ENCODE measurements around the gene A1BG. TPM values are rescaled to one million over a fixed set of nuclear protein-coding genes. Genes with fewer than 3 reads are reported as not detected.

The A1BG gene
- total and polyA plus RNA-seq, 10 donors = 10.8 to 76.5 (median 34.6) TPM

- Histone ChIP-seq H3K9me3 (no peaks in the 10 kb centered on the region), H3K4me1 (peaks cover 21 to 44% (median 35%) of the 10 kb centered on the region in 6 donors), H3K27ac (peak overlapping the region in 5 of 8 donors; percentile 21 to 51 (median 36)), H3K27me3 (replicated peaks in 1 of 7) (peaks cover 0 to 27% (median 10%) of the 10 kb centered on the region in 7 donors), H3K36me3 (peaks cover 0 to 6% (median 0%) of the 10 kb centered on the region in 6 donors), H3K4me3 (peak overlapping the region; percentile 30 to 70 (median 50))
- TF ChIP-seq CTCF (IDR thresholded peaks at IDR 0.05 in 8 of 11, conservative IDR thresholded peaks at IDR 0.05 in 3 of 11) = no peak
- peak in 2 of 3 donors; percentile 3 to 6 for TF ChIP-seq POLR2AphosphoS5 (IDR thresholded peaks at IDR 0.05)
- DNase-seq = no peak
- WGBS, 5 donors = 26 to 45% (median 39%) methylated on average over 40 to 75 of the region's 75 CpGs
- intact Hi-C loops (cut with DNase I; ENCODE audit: low total_unique reads) = no loop called here
Measured at GRCh38 chr19:58356766-58357480, 3.6 kb upstream of the A1BG start.

DNA sequence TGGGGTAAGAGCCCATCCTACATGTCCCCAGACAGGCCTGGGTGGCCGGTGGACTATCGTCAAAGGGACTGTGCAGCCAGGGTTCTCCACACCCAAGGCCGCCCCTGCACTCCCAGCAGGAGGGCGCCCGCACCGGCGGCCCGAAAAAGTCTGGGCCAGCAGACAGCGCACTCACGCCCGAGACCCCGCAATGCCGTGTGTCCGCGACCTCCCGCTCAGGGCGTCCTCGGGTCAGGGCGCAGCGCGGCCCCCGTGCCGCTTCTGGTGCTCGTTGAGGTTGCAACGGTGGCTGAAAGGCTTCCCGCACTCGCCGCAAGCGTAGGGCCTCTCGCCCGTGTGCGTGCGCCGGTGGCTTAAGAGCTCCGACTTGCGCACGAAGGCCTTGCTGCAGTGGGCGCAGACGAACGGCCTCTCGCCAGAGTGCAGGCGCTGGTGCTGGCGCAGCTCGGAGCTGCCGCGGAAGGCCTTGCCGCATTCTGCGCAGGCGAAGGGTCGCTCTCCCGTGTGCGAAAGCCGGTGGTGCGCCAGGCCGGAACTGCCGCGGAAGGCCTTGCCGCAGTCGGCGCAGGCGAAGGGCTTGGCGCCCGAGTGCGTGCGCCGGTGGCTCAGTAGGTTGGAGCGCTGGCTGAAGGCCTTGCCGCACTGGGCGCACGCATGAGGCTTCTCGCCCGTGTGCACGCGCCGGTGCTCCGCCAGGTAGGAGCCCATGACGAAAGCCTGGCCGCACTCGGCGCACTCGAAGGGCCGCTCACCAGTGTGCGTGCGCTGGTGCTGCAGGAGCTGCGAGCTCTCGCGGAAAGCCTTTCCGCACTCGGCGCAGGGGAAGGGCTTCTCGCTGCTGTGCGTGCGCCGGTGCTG, 2.8 kb upstream of the A1BG start:
- H3K27me3 ChIP-seq (replicated peaks in 1 of 7) = peaks cover 0 to 34% (median 10%) of the 10 kb centered on the region in 7 donors
- no peak for DNase-seq
- intact Hi-C loops (cut with DNase I; ENCODE audit: low total_unique reads) = no loop called here
- TF ChIP-seq POLR2AphosphoS5 (IDR thresholded peaks at IDR 0.05) (peak; percentile 33 to 80 (median 71)), POLR2A (IDR thresholded peaks at IDR 0.05) (no peak)
- WGBS, 5 donors = 7 to 16% (median 10%) methylated on average over 19 to 94 of the region's 94 CpGs
- H3K36me3 ChIP-seq = peaks cover 0 to 10% (median under 1%) of the 10 kb centered on the region in 6 donors
- no peaks in the 10 kb centered on the region for H3K9me3 ChIP-seq
- H3K4me1 ChIP-seq = peaks cover 18 to 37% (median 28%) of the 10 kb centered on the region in 6 donors
- H3K4me3 ChIP-seq = peak overlapping the region; percentile 30 to 70 (median 50)
- H3K27ac ChIP-seq = peak overlapping the region in 5 of 8 donors; percentile 21 to 51 (median 36)

DNA sequence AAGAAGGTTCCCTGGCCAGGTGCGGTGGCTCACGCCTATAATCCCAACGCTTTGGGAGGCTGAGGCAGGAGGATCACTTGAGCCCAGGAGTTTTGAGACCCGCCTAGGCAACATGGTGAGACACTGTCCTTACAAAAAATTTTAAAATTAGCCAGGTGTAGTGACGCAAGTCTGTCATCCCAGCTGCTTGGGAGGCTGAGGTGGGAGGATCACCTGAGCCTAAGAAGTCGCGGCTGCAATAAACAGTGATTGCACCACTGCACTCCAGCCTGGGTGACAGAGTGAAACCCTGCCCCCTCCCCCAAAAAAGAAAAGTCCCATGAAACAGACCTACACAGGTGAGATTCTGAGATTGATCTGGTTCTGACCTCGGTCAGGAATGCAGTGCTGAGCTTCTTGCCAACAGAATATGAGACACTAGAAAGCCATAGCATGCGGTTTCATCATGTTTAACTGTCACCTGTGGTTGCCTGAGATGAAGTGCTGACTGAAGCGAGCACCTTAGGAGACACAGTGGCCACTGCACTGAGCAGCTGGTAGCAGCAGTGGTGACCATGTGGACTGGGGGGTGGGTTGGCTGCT, 2.0 kb upstream of the A1BG start:
- no peak for TF ChIP-seq POLR2A (IDR thresholded peaks at IDR 0.05)
- no peak for TF ChIP-seq CTCF (IDR thresholded peaks at IDR 0.05 in 8 of 11, conservative IDR thresholded peaks at IDR 0.05 in 3 of 11)
- TF ChIP-seq POLR2AphosphoS5 (IDR thresholded peaks at IDR 0.05) = no peak
- Histone ChIP-seq H3K4me1 (peaks cover 18 to 43% (median 29%) of the 10 kb centered on the region in 6 donors), H3K36me3 (peaks cover 0 to 18% (median 3%) of the 10 kb centered on the region in 6 donors), H3K9me3 (no peaks in the 10 kb centered on the region), H3K27ac (no peak overlapping the region), H3K27me3 (replicated peaks in 1 of 7) (peaks cover 0 to 42% (median 10%) of the 10 kb centered on the region in 7 donors), H3K4me3 (peak overlapping the region in 2 of 8 donors; percentile 54 to 70)
- 88 to 94% (median 90%) methylated on average over 10 of the region's 10 CpGs for WGBS, 5 donors
- DNase-seq = no peak
- intact Hi-C loops (cut with DNase I; ENCODE audit: low total_unique reads) = no loop called here

DNA sequence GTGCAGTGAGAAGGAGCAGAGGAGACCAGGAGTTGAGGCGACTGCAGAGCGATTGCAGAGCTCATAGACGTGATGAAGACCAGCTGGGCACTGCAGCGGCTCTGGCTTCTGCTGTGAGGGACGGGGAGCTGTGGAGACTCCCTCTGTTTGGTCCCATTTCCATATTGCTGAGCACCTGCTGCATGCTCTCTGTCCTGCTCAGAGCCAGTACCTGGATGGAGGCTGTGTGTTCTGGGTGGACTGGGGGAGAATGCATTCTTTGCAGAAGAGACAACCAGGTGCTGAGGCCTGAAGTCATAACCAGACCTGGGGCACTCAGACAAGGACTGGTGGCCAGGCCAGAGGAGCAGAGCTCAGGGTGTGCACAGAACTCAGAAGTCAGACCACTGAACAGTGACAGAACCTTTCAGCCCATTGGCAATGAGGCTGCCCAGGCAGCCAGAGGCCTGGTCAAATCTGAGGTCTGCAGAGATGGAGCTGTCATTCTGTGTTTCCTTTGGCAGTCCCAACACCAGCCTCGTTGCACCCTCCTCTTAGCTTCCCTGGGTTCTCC, 1.3 kb upstream of the A1BG start:
- H3K9me3 ChIP-seq = no peaks in the 10 kb centered on the region
- TF ChIP-seq POLR2AphosphoS5 (IDR thresholded peaks at IDR 0.05) = no peak
- TF ChIP-seq POLR2A (IDR thresholded peaks at IDR 0.05) = no peak
- no peak for TF ChIP-seq CTCF (IDR thresholded peaks at IDR 0.05 in 8 of 11, conservative IDR thresholded peaks at IDR 0.05 in 3 of 11)
- WGBS, 5 donors = 72 to 82% (median 77%) methylated on average over 6 of the region's 6 CpGs
- peaks cover 0 to 24% (median 3%) of the 10 kb centered on the region in 6 donors for H3K36me3 ChIP-seq
- H3K27me3 ChIP-seq (replicated peaks in 1 of 7) = peaks cover 0 to 48% (median 12%) of the 10 kb centered on the region in 7 donors
- H3K4me1 ChIP-seq = peaks cover 18 to 51% (median 32%) of the 10 kb centered on the region in 6 donors
- intact Hi-C loops (cut with DNase I; ENCODE audit: low total_unique reads) = no loop called here
- no peak overlapping the region for H3K27ac ChIP-seq
- no peak for DNase-seq
- no peak overlapping the region for H3K4me3 ChIP-seq

All from spleen (tissue), 11 donors.